WERI-Rb-1 (cell line): ENCODE measurements around the gene STK32A.

Source experiments
- DNase-seq: peaks from one replicate; pipeline ENCODE4 v3.0.0-alpha.2; 2020
- H3K27ac ChIP-seq: fragments of 250-450 bp; sonication (Bioruptor Pico); 2 replicates; pipeline ENCODE4 v1.5.1; 2020; ENCODE audit warnings: mild to moderate bottlenecking, moderate library complexity
- H3K27me3 ChIP-seq: fragments of 250-450 bp; sonication (Bioruptor Pico); 2 replicates; pipeline ENCODE4 v1.5.1; 2021; ENCODE audit warnings: mild to moderate bottlenecking, low read depth, moderate library complexity; ENCODE audit not compliant: insufficient read depth, severe bottlenecking
- H3K36me3 ChIP-seq: fragments of 250-450 bp; sonication (Bioruptor Pico); 2 replicates; pipeline ENCODE4 v1.5.1; 2020; ENCODE audit warnings: mild to moderate bottlenecking, moderate library complexity
- H3K4me3 ChIP-seq: 2 replicates; pipeline ENCODE4 v1.5.1; 2011; ENCODE audit warnings: low read depth, mild to moderate bottlenecking, control low read depth, low read length
- H3K9me3 ChIP-seq: fragments of 250-450 bp; sonication (Bioruptor Pico); 2 replicates; pipeline ENCODE4 v1.5.1; 2021; ENCODE audit warnings: mild to moderate bottlenecking, moderate library complexity; ENCODE audit not compliant: severe bottlenecking
- TF ChIP-seq, protein P1 (sequence below): IDR thresholded peaks from 2 replicates; pipeline ENCODE4 v1.5.1; 2011; ENCODE audit warnings: low read depth, mild to moderate bottlenecking, control low read depth, inconsistent platforms, low read length

Gene STK32A

DNA sequence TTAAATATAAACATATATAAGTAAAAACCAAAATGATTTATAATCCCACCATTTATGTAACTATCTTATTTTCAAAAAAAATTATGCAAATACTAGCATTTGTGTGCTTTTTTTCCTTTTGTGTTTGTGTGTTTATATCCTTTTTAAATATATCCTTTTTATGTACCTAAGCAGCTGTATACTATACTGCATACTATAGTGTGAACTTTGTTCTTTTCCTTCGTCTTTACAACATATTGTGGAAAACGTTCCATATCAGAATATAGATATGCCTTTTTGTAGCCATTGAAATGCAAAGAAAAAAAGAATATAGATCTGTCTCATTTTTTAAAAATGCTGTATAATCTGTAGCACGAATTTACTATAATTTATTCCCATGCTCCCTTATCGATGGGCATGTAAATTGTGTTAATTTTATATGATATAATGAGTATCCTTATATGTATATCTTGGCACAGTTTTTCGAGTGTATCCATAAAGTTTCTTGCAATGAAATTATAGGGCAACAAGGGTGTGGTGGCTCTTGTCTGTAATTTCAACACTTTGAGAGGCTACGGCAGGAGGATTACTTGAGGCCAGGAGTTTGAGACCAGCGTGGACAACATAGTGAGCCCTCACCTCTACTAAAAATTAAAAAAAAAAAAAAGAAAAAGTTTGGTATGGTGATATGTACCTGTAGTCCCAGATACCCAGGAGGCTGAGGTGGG, 83.3 kb downstream of the STK32A start:
- Histone ChIP-seq H3K27me3 (no peaks in the 10 kb centered on the region), H3K27ac (no peak overlapping the region), H3K36me3 (no peaks in the 10 kb centered on the region), H3K9me3 (no peaks in the 10 kb centered on the region), H3K4me3 (no peak overlapping the region)
- TF ChIP-seq, protein P1, sequence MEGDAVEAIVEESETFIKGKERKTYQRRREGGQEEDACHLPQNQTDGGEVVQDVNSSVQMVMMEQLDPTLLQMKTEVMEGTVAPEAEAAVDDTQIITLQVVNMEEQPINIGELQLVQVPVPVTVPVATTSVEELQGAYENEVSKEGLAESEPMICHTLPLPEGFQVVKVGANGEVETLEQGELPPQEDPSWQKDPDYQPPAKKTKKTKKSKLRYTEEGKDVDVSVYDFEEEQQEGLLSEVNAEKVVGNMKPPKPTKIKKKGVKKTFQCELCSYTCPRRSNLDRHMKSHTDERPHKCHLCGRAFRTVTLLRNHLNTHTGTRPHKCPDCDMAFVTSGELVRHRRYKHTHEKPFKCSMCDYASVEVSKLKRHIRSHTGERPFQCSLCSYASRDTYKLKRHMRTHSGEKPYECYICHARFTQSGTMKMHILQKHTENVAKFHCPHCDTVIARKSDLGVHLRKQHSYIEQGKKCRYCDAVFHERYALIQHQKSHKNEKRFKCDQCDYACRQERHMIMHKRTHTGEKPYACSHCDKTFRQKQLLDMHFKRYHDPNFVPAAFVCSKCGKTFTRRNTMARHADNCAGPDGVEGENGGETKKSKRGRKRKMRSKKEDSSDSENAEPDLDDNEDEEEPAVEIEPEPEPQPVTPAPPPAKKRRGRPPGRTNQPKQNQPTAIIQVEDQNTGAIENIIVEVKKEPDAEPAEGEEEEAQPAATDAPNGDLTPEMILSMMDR, result no peak
- DNase-seq, result no peak

GRCh38 chr5:147321569-147321968, 86.7 kb downstream of the STK32A start:
- DNase-seq, result no peak
- Histone ChIP-seq H3K4me3 (no peak overlapping the region), H3K36me3 (no peaks in the 10 kb centered on the region), H3K9me3 (no peaks in the 10 kb centered on the region), H3K27ac (no peak overlapping the region), H3K27me3 (no peaks in the 10 kb centered on the region)
- TF ChIP-seq, protein P1, result no peak

GRCh38 chr5:147327421-147327820, 92.6 kb downstream of the STK32A start:
- H3K27me3 ChIP-seq, result no peaks in the 10 kb centered on the region
- TF ChIP-seq, protein P1, result no peak
- no peaks in the 10 kb centered on the region for H3K36me3 ChIP-seq
- H3K9me3 ChIP-seq, result no peaks in the 10 kb centered on the region
- no peak overlapping the region for H3K4me3 ChIP-seq
- DNase-seq, result no peak
- no peak overlapping the region for H3K27ac ChIP-seq

DNA sequence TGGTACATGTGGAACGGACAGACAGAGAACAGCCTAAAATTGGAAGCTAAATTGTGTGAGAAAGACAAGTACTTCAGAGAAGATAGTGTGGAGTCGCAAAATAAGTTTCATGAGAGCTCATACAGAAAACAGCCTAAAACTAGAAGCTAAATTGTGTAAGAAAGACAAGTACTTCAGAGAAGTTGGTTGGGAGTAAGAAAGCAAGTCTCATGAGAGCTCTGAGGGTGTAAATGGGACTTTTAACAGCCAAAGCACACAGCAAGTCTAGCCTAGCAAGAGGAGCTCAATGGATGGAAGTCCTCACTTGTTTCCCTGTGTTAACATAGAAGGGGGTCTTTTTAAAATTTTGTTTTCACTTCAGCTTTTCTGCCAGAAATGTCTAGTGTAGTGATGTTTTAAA, 93.1 kb downstream of the STK32A start:
- TF ChIP-seq, protein P1, result no peak
- Histone ChIP-seq H3K4me3 (no peak overlapping the region), H3K9me3 (no peaks in the 10 kb centered on the region), H3K27me3 (no peaks in the 10 kb centered on the region), H3K27ac (no peak overlapping the region), H3K36me3 (no peaks in the 10 kb centered on the region)
- no peak for DNase-seq

GRCh38 chr5:147332658-147333057, 97.8 kb downstream of the STK32A start:
- no peaks in the 10 kb centered on the region for H3K27me3 ChIP-seq
- H3K9me3 ChIP-seq, result no peaks in the 10 kb centered on the region
- no peak overlapping the region for H3K27ac ChIP-seq
- TF ChIP-seq, protein P1, result no peak
- no peak overlapping the region for H3K4me3 ChIP-seq
- no peak for DNase-seq
- H3K36me3 ChIP-seq, result no peaks in the 10 kb centered on the region

GRCh38 chr5:147336876-147337275, 102.0 kb downstream of the STK32A start:
- TF ChIP-seq, protein P1, result no peak
- Histone ChIP-seq H3K4me3 (no peak overlapping the region), H3K27me3 (no peaks in the 10 kb centered on the region), H3K27ac (no peak overlapping the region), H3K9me3 (no peaks in the 10 kb centered on the region), H3K36me3 (no peaks in the 10 kb centered on the region)
- no peak for DNase-seq
